Right renal cortex interstitium (tissue), 3 donors: ENCODE measurements around the gene ZFP90. TPM values are rescaled to one million over a fixed set of nuclear protein-coding genes. Genes with fewer than 3 reads are reported as not detected.
"Not testable (repeated sequence)": the region's sequence is repeated elsewhere in the genome, so short reads cannot be mapped to it uniquely, and the experiment has no call there.

Experiments used
- DNase-seq, 3 donors: peaks; one replicate each; pipeline ENCODE4 v3.0.0-alpha.2; 2013; ENCODE audit warnings: low read depth in 3 of 3, low spot score in 2 of 3
- polyA plus RNA-seq, 3 donors: library from polyadenylated mRNA; unstranded; fragments of 120-200 nt; gene quantifications; one replicate each; pipeline ENCODE4 v1.2.1, GENCODE V29; 2013; ENCODE audit not compliant: insufficient read length in 3 of 3

ZFP90 gene
- polyA plus RNA-seq = 10 to 100 TPM; 38.7 to 41.4 (median 41.3) TPM

DNA sequence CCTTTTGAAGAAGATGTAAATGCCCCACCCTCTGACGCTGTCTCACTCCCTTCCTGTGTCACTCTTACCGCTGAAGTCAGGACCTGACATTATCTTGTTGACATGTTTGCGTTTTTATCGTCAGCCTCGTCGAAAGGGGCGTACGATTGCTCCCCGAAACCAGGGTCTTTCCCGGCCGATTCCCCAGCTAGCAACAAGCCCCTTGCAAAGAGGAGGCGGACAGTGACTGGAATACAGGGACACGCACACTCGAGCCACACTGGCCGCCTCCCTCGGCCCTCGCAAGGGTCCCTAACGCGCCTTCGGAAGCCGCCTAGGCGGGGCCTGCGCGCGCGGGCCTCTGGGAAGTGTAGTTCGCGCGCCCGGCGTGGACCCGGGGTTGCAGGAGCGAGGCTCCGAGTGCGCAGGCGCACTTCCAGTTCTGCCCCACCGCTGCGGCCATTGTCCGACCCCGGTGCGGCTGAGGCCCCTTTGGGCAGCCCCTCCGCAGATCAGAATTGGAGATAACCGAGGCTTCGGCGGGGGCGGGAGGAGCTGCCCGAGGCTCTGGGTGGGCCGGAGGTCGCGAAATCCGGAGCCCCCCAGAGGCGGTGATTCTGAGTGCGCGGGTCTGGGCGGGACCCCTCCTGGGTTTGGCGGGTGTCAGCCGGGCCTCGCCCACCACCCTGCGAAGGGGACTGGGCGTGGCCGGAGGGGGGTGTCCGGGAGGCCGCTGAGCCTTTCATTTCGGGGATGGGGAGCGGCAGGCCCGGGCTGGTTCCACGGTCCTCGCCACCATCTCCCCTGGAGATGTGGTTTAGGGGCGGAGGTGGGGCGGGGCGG, at the start of gene ZFP90:
ZFP90 (plus strand) TSS at position 412 of the 822 bp plus-strand sequence. CDS start 502 bp downstream, outside the sequence.
- DNase-seq = peak in 2 of 3 donors; percentile 79 to 85

DNA sequence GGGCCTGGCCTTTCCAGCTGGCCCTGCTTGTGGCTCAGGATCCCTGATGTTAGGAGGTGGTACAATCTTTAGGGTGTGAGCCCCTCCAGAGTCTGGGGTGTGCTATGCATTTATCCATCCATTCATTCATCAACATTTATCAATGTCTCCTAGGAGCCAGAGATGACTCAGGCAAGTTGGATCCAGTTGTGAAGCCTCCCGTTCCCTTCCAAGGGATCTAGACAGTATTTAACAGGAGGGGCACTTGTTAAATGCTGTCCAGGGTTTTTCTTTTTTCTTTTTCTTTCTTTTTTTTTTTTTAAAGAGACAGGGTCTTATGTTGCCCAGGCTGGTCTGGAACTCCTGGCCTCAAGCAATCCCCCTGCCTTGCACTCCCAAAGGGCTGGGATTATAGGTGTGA, 48.7 kb upstream of the ZFP90 start:
- DNase-seq = no peak

DNA sequence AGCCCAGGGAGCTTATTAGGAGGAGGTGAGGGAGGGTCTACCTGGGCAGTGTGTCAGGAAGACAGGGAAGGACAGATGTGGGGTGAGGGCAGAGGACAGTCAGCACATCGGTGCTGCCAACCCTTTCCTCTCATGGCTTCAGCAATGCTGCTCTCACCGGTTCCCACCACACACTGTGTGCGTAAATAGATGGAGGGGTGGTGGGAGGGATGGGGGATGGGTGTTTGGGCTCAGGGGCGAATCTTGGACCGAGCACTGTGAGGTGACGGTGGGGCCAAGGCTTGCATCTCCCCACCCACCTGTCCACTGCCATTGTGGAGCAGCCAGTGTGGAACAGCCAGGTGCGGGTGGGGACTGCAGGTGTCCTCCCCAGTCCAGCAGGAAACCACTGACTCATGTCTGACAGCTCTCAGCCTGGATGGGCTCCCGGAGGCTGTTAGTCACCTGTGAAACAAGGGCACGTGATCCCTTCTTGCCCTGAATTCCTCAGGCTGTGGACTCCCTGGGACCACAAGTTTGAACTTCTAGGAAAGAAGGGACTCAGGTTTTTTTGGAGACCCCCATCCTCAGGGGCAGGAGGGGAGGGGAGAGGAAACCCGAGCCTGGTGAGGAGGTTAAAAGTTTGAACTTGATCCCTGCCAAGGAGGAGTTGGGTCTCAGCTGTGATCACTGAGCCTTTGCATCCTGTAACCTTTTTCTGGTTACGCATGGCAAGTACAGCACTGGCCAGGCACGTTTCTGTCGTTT, 48.1 kb upstream of the ZFP90 start:
- DNase-seq = peak in 2 of 3 donors; percentile 29 to 43

DNA sequence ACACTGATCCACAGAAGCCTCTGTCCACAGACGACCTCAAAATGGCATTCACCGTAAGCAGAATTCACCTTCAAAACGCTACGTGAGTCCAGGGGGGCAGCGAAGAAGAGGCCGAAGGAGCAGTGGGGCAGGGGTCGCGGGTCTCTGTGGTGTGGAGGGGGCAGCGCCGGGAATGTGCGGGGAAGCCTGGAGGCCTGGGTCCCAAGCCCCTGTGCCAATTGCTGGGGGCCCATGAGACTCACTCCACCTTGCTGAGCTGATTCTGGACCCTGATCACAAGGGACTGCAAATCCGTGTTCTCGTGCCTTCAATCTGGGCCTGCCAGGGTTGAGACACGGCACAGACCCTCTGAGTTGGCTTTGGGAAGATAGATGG, 47.5 kb upstream of the ZFP90 start:
- no peak for DNase-seq

DNA sequence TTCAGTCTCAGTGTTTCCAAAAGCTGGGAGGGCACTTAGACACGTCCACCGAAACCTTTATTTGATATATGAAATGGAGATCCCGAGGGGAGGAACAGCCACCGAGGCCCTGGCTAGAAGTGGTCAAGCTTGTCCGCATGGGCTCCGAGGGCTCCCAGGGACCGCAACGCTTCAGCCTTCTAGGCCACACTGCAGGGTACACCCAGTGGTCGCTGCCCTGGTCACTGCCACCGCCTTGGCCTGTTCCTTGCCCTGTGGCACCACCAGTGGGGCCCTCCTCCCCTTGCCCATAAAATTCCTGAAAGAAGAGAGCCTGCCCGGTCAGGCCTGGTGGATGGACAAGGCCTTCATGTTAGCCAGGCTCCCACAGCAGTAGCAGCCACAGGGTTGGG, 46.9 kb upstream of the ZFP90 start:
- DNase-seq = no peak

DNA sequence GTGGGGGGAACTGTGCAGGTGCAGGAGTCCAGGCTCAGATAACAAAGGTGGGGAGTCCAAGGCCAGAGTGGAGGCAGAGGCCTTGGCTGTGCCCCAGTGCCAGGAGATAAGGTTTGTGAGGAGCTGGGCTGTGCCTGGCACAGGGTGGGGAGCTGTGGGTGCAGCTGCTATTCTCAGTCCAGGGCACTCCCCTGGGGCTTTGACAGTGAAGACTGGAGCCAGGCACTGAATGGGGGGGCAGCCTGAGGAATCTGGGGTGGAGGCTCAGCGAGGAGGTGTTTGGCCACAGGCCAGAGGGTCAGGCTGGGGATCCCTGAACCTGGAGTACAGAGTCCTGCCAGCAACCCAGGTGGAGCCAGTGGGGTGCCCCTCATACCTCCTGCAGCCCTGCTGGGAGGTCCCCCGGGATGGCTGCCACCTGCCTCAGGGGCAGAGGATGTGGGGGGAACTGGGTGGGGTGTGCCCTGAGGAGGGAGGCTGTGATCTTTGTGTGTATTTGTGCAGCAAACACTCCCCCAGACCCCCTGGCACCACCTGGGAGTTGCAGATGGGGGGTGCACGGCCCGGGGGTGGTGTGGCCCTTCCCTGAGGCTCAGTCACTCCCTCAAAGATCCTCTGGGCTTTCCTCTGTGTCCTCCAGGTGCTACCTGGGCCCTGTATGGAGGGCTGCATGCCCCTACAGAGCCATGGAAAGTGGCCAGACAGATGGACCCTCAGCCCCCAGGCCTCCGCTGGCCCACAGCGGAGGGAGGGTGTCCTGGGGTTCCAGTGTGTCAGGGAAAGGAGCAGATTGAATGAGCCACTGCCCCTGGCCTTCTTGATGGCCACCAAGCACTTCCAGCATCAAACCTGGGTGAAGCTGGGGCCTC, 46.3 kb upstream of the ZFP90 start:
- no peak for DNase-seq

DNA sequence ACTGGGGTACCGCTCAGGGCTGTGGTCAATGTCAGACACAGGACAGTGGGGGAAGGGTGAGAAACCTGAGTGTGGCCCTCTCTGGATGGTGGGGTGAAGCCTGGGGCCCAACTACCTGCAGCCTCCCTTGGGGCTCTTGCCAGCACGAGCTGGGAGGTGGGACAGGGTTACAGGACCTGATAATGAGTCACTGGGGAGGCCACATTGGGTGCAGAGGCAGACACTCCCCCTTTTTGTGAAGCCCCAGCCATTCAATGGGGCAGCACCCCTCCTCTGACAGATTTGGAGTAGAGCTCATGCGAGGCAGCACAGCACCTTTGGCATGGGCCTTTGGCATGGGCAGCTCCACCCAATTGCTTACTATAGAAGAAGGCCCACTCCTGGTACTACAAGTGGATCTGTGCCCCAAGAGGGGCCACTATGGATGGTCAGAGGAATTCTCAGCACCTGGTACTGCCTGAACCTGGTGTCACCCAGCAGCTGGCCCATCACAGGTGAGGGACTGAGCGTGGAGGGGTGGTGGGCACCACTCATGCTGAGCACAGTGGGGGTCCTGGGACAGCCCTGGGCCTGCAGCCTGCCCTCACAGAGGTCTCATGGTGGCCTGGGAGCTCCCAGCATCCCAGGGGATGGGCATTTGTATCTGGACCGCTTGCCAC, 45.5 kb upstream of the ZFP90 start:
- no peak for DNase-seq

DNA sequence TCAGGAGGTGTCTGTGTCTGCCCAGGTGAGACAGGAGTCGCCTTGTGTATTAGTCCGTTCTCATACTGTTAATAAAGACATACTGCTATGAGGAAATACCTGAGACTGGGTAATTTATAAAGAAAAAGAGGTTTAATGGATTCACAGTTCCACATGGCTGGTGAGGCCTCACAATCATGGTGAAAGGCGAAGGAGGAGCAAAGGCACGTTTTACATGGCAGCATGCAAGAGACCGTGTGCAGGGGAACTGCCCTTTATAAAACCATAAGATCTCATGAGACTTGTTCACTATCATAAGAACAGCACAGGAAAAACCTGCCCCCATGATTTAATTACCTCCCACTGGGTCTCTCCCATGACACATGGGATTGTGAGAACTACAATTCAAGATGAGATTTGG, 44.8 kb upstream of the ZFP90 start:
- DNase-seq = not testable (repeated sequence)

DNA sequence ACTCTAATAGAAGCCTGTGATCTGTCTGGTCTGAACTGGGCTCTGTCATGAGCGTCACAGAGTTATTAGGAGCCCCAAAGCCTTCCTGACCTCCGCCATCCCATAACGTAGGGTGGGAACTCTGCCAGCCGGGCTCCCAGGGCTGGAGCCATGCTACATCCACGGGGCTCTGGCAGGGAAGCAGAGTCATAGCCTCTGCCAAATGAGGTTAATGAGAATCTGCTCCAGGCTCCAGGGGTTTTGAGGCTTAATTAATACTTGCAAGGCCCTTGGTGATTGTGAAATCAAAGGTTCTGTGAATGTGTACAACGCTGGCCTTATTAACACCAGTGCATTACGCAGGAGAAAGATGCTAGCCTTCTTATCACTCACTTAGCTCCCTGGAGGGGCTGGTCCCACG, 42.4 kb upstream of the ZFP90 start:
- no peak for DNase-seq

DNA sequence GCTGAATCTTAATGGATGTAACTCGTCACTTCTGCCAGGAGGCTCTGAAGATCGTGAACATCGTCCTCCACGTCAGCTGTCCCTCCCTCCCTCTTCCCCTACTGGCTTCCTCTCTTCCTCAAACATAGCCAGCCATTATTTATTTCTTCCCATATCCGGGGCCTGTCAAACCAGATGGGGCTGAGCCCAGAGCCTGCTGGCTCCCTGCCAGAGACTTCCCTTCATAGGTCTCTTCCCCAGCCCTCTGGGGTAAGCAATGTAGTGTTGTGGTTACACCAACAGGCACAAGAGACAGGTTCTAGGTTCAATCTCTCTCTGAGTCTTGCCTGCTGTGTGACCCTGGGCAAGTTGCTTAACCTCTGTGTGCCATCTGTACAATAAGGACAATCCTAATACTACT, 40.1 kb upstream of the ZFP90 start:
- no peak for DNase-seq

DNA sequence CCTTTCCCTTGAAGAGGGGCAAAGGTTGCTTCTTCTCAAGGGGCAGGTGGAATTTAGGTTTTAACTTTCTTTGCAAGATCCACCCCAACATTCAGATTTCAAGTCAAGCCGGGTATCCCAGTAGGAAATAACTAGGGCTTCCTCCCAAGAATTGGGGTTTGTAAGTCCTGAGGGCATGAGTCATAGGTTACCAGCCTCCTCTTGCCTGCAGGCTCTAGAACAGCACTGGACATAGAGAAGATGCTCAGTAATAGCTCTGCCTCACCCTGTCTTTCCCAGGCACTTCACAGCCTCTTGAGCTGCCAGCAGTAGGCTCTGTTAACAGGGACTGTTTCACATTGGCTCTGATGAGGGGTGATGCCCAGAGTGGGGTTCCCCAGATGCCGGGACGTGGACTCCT, 35.8 kb upstream of the ZFP90 start:
- no peak for DNase-seq

DNA sequence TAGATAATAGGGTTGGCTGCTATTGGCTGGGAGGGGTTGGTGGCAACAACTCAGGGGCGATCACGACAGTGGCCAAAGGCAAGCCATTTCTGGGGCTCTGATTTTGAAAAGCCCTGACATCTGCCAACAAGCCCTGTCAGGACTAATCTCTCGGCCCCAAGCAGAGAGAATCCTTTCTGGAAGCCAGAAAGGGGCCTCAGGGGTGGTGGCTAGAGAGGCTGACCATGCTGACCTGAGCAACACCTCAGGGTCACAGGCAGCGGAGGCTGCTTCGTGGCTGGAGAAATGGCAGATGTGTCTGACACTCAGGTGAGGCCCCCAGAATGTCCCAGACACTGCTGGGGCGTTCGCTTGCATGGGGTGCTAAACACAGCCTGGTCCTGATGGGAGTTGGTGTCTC, 35.0 kb upstream of the ZFP90 start:
- DNase-seq = no peak

DNA sequence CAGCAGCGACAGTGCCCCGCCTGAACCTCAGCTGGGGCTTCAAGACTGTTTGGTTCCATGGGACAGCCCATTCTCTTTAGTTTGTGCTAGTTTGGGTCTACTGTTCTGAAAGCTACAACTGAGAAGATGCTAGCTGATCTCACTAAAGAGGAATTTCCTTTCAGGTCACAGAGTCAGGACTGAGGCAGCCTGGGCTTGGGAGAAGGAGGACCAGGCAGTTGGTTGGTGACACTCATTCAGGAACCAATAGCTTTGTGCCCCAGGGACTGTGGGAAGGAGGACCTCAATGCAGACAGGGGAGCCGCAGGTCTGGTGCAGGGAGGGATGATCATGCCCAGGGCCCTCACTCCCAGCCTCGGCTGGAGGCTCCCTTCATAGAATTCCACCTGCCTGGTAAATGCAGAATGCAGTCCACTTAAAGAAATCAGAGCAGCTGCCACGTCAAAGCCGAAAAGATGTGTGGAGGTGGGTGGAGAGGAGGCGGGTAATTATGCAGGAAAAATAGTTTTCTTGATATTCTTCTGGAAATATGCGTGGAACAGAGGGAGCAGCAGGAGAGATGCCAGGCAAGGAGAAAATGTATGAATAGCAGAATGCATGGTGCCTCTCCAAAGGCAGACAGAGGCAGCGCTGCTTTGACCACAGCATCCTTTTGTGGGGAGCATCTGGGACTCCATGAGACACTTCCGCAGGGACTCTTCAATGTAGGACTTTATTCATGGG, 32.6 kb upstream of the ZFP90 start:
- no peak for DNase-seq

DNA sequence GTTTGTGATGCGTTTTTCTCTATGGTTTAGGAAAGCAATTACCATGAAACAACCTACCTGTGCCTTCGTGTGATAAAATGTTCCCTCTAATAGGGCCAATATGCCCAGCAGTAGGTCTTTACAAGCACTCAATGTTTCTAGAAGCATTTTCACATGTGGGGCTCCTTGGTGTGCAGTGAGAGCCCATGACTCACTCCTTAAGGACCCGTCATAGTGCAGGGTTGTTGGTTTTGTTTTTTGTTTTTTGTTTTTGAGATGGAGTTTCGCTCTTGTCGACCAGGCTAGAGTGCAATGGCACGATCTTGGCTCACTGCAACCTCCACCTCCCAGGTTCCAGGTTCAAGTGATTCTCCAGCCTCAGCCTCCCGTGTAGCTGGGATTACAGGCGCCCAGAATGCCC, 31.1 kb upstream of the ZFP90 start:
- no peak for DNase-seq

DNA sequence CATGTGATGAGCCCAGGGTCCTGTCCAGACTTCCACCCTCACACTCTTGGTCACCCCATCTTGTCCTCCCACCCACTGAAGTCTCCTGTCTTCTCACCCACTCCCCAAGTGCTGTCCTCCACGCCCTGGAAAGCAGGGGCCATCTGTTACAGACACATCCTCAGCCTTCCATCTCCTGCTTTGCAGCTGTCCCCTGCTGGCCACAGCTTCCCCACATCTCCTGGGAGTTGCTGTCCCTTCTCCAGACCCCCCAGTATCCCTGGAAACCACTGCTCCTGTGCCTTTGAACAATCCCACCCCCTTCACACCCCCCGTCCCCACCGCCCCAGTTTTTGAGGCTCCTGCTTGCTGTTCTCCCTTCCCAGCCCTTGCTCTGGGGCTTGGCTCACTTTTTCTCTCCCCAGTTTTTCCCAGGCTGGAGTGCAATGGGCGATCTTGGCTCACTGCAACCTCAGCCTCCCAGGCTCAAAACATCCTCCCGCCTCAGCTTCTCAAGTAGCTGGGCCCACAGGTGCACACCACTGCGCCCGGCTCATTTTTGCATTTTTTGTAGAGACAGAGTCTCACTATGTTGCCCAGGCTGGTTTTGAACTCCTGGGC, 30.4 kb upstream of the ZFP90 start:
- no peak for DNase-seq

DNA sequence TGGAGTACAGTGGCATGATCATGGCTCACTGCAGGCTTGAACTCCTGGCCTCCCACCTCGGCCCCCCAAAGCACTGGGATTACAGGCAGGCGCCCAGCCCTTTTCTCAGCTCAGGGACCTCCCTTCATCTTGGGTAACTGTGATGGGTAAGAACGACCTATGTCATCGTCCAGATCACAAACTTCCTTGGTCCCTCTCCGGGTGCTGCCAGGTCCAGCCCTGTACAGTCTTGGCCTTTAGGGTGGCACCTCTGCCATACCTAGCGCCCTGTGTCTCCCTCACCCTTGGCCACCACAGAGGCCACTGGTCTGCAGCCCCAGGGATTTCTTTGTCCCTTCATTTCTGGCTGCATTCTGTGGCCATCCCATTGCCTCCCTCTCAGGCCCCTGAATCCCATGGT, 29.7 kb upstream of the ZFP90 start:
- no peak for DNase-seq

DNA sequence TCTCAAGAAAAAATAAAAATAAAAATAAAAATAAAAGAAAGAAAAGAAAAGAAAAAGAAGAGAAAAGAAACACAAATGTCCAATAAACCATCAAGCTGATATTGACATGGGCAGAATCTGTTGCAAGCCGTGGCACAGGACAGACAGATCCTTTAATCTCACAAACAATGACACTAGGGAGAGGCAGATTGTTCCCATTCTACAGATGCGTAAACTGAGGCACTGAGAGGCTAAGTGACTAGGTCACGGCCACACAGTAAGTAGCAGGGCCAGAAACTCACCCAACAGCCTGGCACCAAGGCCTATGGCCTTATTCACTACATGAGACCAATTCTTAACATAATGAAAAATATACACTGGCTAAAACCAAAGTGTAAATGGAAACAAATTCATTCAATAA, 28.3 kb upstream of the ZFP90 start:
- DNase-seq = no peak

DNA sequence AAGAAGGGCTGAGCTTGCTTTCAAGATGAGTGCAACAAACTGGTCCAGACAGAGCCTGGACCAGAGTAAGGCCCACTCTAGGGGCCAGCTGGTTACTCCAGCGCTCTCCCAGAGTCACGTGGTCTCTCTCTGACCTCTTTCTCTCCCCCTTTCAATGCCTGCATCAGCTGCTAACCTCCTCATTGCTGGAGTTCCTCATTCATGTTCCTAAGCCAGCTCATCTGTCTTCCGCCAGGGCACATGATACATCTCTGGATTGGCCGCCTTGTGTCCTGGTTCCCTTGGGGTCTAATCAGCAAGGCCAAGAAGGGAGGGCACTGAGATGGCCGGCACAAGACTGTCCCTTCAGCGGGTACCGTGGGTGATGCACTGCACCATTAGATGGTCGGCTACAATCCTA, 26.9 kb upstream of the ZFP90 start:
- DNase-seq = no peak

DNA sequence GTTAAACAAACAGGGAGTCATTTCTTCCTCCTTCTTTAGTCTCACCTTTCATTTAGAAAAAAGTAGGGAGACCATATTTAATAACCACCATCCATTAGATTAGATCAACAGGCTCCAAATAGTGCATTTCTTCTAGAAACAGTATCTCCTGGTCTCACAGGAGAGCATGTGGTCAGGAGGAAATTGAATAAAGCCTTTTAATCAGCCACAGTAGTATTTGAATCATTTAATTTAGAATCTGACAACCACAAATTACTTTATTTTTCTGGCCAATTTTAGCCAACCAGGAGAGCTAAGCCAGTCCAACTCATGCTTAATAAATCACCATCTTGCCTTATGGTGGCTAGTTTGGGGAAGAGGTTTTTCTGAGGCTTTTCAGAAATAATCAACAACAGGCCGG, 26.3 kb upstream of the ZFP90 start:
- no peak for DNase-seq

DNA sequence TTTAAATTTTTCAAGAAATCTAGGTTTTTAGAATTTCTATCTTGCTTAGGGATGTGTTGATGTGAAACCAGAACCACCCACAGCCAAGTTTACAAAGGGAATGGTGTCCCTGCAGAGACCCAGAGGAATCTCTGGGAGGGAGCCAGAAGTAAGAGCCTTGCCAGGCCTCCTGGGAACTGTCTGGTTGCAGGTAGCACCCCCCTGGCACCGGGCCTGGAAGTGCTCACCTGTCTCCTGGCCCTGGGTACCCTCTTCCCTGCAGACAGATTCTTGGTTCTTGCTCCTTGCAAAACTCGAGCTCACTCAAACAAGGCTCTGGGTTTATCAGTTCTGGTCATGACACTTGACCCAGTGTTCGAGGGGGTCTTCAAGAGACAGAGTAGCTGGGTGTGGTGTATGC, 24.6 kb upstream of the ZFP90 start:
- no peak for DNase-seq
